ENCODE results near the gene RPL13A.
"Not testable (repeated sequence)": the region's sequence is repeated elsewhere in the genome, so short reads cannot be mapped to it uniquely, and the experiment has no call there.

The RPL13A gene

GRCh38 chr19:49458567-49458903 lies 28.9 kb upstream of the RPL13A start:
- no peak for DNase-seq

GRCh38 chr19:49459388-49459787 lies 28.0 kb upstream of the RPL13A start:
- DNase-seq: no peak

DNA sequence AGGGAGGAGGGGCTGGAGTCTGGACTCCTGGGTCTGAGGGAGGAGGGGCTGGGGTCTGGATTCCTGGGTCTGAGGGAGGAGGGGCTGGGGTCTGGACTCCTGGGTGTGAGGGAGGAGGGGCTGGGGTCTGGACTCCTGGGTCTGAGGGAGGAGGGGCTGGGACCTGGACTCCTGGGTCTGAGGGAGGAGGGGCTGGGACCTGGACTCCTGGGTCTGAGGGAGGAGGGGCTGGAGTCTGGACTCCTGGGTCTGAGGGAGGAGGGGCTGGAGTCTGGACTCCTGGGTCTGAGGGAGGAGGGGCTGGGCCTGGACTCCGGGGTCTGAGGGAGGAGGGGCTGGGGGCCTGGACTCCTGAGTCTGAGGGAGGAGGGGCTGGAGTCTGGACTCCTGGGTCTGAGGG lies 26.3 kb upstream of the RPL13A start:
- DNase-seq: not testable (repeated sequence)

DNA sequence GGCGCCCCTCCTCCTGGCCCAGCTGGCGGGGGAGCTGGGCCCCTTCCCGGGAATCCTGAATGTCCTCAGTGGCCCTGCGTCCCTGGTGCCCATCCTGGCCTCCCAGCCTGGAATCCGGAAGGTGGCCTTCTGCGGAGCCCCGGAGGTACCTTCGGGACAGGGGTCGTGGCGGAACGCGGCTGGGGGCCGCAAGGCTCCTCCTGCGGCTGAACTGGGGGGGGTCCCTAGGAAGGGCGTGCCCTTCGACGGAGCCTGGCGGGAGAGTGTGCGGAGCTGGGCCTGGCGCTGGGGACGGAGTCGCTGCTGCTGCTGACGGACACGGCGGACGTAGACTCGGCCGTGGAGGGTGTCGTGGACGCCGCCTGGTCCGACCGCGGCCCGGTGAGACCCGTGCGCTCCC lies 25.8 kb upstream of the RPL13A start:
- DNase-seq: no peak

- no peak for DNase-seq
Observed at GRCh38 chr19:49462492-49462891, 24.9 kb upstream of the RPL13A start.

DNA sequence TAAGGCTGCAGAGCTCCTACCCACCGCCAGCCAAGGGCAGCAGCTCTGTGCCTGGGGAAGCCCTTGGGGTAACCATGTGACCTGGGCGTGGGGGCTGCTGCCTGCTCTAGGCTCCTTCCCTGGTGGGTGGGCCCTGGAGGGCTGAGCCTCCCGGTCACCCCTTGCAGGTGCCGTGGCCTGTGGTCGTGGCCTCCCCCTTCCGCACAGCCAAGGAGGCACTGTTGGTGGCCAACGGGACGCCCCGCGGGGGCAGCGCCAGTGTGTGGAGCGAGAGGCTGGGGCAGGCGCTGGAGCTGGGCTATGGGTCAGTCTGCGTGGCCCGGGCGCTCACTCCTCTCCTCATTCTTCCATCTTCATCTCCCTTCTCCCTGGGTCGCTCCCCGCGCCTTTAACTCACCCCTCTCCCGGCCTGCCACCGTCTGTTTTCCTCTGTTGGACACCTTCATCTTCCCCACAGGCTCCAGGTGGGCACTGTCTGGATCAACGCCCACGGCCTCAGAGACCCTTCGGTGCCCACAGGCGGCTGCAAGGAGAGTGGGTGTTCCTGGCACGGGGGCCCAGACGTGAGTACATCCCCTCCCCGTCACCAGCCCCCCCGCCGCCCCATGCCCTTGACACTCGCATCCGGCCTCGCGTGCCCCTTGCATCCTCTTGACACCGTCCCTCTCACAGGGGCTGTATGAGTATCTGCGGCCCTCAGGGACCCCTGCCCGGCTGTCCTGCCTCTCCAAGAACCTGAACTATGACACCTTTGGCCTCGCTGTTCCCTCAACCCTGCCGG lies 23.3 kb upstream of the RPL13A start:
- DNase-seq: no peak

DNA sequence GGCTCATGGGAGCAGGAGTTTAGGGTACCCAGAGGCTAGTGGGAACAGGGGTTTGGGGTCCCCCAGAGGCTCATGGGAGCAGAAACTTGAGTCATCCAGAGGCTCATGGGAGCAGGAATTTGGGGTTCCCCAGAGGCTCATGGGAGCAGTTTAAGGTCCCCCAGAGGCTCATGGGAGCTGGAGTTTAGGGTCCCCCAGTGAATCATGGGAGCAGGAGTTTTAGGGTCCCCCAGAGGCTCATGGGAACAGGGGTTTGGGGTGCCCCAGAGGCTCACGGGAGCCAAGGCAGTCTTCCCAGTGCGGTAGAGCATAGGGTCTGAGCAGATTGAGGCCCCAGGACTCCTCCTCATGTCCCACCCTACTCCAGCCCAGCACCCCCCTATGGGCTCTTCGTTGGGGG lies 22.0 kb upstream of the RPL13A start:
- no peak for DNase-seq

- no peak for DNase-seq
Observed at GRCh38 chr19:49468199-49468598, 19.2 kb upstream of the RPL13A start.

DNA sequence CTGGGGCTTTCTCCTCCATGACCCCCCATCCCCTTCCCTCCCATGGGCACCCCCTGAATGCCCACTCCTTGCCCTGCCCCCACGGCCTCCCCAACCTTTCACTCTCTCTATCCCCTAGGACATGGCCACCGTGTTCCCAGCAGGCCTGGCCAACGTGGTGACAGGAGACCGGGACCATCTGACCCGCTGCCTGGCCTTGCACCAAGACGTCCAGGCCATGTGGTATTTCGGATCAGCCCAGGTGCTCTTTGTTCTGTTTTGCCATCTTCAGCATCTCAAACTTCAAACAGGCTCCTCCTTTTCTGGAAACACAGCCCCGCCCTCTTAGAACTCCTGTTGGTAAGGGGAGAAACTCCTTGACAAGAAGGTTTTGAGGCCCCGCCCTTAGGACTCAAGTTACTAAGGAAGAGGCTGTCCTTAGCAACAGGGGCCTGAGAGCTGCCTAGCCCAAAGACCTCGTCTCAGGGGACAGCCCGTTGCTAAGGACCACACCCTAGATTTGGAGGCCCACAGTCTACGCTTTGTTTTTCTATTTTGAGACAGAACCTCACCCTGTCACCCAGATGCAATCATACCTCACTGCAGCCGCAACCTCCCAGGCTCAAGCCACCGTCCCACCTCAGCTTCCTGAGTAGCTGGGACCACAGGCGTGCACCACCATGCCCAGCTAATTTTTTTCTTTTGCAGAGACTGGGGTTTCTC lies 18.5 kb upstream of the RPL13A start:
- DNase-seq: no peak

GRCh38 chr19:49469828-49470614 lies 17.4 kb upstream of the RPL13A start:
- DNase-seq: no peak

- DNase-seq: no peak
Observed at GRCh38 chr19:49470615-49470978, 16.8 kb upstream of the RPL13A start.

DNA sequence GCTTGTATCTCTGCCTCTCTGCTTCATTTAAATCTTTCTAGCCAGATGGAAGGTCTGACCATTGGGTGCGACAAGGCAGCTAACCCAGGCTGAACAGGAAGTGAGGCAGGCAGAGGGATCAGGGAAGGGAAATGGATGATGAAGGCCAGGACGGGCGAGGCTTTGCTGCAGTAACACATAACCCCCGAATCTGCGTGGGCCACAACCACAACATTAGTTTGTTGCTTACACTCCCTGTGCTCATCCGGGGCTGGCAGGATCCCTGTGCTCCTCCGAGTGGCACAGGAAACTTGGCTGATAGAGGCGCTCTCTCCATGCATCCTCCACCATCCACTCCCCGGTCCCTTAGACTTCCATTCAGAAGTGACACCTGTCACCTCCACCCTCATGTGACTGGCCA lies 14.5 kb upstream of the RPL13A start:
- DNase-seq: no peak

DNA sequence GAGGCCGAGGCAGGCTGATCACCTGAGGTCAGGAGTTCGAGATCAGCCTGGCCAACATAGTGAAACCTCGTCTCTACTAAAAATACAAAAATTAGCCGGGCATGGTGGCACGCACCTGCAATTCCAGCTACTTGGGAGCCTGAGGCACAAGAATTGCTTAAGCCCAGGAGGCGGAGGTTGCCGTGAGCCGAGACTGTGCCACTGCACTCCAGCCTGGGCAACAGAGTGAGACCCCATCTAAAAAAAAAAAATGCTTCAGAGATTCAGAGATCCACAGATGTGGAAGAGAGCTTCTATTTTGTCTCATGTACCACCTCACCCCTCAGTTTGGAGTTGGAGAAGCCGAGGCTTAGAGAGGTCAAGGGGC lies 13.9 kb upstream of the RPL13A start:
- DNase-seq: not testable (repeated sequence)

DNA sequence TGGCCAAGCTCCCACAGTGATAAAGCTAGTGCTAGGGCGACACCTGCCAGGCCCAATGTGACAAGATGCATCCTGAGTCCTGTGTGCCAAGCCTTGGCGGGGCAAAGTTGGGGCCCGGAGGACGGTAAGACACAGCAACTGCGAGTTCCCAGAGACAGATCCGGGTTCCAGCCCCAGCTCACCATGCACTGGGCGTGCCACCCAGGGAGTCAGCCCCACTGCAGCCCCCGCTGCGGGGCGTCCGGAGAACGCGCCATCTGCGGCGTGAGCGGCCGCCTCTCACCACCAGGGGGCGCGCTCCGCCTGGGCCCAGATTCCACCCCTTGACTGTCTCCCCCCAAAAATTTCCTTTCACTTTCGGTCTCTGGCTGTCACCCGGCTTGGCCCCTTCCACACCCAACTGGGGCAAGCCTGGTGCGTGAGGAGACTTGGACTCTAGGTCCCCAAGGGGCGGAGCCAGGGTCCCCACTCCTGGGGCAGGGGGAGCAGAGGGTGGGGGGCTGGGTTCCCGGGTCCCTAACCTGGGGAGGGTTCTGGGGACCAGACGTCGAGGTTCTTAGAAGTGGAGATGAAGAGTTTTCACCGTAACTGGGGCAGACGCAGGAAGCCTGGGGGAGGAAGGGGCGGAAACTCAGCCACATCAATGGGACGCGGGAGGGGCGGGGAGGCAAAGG lies 13.4 kb upstream of the RPL13A start, which contains the start of gene FLT3LG:
Gene FLT3LG (plus strand): TSS at position 348 of the 674 bp plus-strand sequence. CDS start 425 bp downstream, outside the sequence.
- peak; percentile 86 for DNase-seq

DNA sequence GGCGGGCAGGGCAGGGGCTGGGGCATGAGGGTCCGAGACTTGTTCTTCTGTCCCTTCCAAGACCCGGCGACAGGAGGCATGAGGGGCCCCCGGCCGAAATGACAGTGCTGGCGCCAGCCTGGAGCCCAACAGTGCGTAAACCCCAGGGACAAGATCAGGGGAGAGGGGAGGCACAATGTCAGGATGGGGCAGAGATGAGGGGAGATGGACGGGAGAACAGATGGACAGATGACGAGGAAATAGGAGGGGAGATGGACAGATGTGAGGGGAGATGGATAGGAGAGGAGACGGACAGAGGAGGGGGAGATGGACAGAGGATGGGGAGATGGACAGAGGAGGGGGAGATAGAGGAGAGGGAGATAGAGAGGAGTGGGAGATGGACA lies 12.9 kb upstream of the RPL13A start:
- DNase-seq: no peak

GRCh38 chr19:49475191-49475917 lies 12.1 kb upstream of the RPL13A start:
- no peak for DNase-seq

- DNase-seq: peak; percentile 61
Observed at GRCh38 chr19:49475995-49476880, 11.2 kb upstream of the RPL13A start.

DNA sequence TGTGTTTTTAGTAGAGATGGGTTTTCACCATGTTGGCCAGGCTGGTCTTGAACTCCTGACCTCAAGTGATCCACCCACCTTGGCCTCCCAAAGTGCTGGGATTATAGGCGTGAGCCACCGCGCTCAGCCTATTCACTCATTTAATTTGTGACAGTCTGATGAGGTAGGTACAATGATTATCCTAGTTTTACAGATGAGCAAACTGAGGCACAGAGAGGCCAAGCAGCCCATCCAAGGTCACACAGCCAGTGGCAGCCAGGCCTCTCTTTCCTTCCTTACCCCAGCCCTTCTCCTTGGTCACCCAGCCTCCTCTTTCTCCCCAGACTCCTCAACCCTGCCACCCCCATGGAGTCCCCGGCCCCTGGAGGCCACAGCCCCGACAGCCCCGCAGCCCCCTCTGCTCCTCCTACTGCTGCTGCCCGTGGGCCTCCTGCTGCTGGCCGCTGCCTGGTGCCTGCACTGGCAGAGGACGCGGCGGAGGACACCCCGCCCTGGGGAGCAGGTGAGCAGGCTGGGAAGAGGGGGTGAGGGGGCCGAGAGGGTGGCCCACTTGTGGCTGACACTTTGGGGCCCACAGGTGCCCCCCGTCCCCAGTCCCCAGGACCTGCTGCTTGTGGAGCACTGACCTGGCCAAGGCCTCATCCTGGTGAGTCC lies 7.3 kb upstream of the RPL13A start:
- DNase-seq: no peak

- no peak for DNase-seq
Observed at GRCh38 chr19:49481020-49481683, 6.3 kb upstream of the RPL13A start.

- no peak for DNase-seq
Observed at GRCh38 chr19:49486232-49486631, 1.2 kb upstream of the RPL13A start.
